HG03039 (cell line): ENCODE results near the gene GJE1.

Experiments used
- ATAC-seq: cut with Tn5 transposase; IDR thresholded peaks from one replicate; pipeline ENCODE4 v1.9.1; 2021; ENCODE audit warnings: mild to moderate bottlenecking, moderate library complexity; ENCODE audit not compliant: unreplicated experiment

The GJE1 gene

DNA sequence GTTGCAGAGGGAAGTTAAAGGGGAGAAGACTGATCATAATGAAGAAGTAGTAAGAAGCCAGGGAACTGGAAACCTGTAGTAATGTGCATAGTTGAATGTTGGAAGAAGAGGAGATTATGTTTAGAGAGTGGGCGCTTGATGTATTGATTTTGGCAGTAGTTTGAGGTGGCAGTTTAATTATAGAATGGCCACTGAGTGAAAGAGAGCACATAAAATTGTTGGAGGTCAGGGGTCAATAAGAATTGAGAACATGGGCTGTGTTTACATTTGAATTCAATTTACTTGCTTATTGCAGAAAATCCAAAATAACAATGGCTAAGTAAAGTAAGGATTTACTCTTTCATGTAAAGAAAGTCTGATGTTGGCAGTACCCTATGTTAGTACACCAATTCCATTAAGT, 30.1 kb downstream of the GJE1 start:
- no peak for ATAC-seq

DNA sequence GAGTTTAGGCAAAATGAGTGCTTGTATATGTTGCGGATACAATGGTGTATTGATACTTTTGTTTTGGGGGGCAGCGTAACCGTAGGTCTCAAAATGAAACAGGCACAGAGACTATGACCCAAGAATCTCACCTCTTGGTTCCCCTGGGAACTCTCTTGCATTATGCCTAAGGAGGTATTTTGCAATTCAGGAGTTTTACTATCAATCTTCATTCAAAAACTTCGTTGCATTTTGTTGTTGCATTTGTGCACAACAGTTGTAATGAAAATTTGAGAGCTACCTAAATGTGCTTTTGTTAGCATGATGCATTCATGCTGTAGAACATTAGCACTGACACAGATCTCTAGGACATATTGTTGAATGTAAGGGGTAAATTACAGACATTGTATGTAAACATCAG, 32.5 kb downstream of the GJE1 start:
- ATAC-seq = no peak

DNA sequence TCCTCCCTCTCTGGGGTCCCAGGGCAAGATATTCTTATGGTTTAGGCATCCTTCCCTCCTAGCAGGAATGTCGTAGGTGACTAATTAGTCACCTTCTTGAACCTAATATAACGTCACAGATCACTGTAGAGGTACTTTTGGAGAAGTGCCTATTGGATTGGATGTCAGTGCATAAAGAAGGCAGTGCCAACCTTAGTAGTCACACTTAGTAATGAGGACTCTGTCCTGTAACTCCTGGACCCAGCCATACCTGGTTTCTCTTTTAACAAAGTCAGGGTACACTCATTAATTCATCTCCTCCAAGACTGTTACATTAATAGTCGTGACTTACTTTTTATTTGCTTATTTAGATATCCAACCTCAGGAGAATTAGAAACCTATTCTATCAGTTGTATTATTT, 34.3 kb downstream of the GJE1 start:
- no peak for ATAC-seq

DNA sequence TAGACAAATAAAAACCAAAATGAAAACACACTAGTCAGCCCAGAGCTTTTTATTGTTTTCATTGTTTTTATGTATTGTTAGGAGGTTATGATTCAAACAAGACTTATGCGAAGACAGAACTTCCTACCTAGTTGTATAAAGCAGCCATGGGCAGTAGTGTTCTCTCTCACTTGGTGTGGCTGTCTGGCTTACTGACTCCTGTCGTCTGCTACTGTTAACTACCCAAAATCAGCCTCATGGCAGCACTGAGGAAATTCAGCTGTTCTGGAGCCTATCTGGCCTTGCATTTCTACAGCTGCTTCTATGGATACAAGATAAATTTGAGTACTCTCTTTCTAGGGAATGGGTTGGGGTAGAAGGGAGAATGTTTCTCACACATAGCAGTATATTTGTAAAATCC, 34.8 kb downstream of the GJE1 start:
- no peak for ATAC-seq

DNA sequence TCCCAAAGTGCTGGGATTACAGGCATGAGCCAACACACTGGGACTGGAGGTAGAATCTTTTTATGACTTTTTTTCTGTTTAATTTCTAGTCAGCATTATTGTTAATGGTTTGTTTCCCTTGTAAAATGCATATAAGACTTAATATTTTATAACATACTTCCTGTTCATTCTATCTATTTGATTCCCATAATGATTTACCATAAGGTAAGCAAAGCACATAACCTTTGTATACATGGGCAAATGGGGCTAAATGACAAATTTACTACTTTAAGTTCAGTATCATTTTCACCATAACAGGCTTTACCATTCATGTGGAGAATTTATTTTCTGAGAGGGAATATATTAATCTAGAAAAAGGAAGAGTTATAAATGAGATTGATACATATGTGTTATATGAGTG, 38.6 kb downstream of the GJE1 start:
- ATAC-seq = no peak

DNA sequence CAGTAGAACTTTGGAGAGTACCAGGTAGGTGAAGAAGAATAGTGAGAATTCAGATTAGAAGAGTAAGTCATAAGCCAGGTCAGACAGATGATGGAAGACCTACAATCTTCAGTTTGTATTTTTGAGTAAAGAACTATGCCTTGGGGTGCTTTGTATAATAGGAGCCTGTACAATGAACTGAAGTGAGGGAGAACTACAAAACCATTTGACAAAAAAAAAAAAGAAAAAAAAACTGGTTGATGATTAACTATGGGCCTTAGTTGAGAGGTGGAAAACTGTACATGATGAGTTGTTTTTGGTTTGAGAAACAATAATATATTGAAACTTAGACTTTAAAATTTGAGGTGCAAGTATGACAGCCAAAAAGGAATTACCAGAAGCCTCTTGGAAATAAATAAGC, 40.0 kb downstream of the GJE1 start:
- no peak for ATAC-seq

DNA sequence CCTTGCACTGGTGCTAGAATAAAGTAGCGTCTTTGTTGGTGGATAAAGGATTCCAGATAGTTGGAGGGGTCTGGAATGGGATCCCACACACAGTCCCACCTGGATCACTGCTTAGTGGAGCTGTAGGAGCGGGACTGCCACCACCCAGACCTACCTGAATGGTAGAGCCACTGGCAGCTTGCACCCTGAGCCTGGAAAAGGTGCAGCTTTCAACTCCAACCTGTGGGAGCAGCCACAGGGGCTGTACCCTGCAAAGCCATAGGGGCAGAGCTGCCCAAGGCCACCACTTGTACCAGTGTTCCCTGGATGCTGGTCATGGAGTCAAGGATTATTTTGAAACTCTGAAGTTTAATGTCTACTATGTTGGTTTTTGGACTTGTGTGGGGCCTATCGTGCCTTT, 41.3 kb downstream of the GJE1 start:
- ATAC-seq = no peak

DNA sequence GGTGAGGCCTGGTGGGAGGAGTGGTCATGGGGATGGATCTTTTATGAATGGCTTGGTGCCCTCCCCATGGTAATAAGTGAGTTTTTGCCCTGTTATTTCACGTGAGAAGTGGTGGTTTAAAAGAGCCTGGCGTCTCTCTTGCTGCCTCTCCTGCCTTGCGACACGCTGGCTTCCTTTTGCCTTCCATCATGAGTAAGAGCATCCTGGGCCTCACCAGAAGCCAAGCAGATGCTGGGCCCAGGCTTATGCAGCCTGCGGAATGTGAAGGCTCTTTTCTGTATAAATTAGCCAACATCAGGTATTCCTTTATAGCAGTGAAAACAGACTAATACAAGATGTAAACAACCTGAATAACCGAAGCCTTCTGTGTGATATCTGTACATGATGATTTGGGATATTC, 42.0 kb downstream of the GJE1 start:
- no peak for ATAC-seq

DNA sequence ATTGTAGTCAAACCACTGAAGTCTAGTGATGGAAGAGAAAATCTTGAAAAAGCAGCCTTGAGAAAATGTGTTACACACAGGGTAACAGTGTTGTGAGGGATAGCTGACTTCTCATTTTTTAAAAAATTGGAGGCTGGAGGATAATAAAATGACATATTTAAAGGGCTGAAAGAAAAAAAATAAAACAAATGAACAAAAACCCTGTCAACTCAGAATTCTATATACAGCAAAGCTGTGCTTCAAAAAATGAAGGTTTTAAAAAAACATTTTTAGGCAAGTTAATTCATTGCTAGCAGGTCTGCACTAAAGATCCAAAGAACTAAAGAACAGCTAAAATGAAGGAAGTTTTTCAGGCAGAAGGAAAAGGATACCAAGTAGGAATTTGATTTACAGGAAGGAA, 45.4 kb downstream of the GJE1 start:
- no peak for ATAC-seq

DNA sequence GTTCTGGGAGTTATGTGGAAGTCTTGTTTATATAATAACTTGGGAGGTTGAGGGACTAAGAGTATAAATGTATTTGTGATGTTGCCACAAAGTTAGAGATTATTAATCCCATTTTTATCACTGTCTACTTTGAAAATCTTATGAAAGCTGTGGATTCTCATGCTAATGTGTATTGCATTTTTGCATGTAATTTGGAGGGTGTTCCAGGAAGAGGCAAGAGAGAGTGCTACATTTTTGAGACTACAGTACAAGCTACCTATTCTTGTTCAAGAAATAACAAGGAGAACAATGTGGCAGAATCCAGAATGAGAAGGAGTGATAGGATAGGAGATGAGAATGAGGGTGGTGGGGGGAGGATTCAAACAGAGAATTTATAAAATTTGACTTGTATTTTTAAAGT, 49.3 kb downstream of the GJE1 start:
- ATAC-seq = no peak

DNA sequence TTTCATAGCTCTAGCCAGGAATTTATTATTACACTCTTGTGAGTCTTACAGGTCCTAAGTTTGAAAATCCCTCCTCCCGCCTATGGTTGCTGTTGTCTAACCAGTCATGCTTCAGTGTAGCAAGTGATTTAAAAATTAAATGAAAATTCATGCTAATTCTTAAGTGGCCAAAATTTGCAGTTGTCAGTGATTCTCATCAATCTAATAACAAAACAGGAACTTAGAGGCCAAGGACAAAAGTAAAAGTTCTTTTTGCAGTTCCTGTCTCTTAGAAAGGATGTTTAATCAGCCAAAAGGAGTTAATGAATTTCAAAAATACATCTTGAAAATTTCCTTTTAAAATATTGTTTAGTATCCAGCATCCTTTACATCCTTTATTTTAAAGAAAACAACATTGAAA, 50.6 kb downstream of the GJE1 start:
- ATAC-seq = no peak

DNA sequence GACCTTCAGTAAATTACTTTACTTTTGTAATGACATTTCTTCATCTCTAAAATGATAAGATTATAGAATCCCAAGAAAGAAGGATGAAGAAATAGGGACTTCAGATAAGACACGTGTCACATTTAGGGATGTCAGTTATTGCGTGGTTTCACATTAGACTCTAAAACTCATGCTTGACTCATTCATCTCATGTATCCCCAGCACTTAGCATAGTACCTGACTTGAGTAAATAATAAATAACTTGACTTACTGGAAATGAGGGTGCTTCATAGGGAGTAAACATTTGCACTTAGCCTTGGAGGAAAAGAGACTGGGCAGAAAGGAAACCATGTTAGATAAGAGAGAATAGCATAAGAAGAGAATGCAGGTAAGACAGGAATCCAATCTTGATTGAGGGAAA, 51.6 kb downstream of the GJE1 start:
- no peak for ATAC-seq
